Chondrocyte (in vitro differentiated cells): Measurements from ENCODE around the gene CLCN1. TPM values are rescaled to one million over a fixed set of nuclear protein-coding genes. Genes with fewer than 3 reads are reported as not detected.

Experiments used
- DNase-seq: peaks from one replicate; pipeline ENCODE4 v3.0.0; 2021; ENCODE audit warnings: mixed read lengths, low spot score
- H3K27ac Mint-ChIP-seq: one replicate; pipeline ENCODE4 v1.8.0; 2021; ENCODE audit warnings: mild to moderate bottlenecking, moderate library complexity, mixed read lengths; ENCODE audit not compliant: unreplicated experiment
- H3K27me3 Mint-ChIP-seq: 2 replicates; pipeline ENCODE4 v1.8.0; 2021; ENCODE audit warnings: low read depth, mixed read lengths
- H3K36me3 Mint-ChIP-seq: 2 replicates; pipeline ENCODE4 v1.8.0; 2021; ENCODE audit warnings: low read depth, mixed read lengths
- H3K4me1 Mint-ChIP-seq: 2 replicates; pipeline ENCODE4 v1.8.0; 2021; ENCODE audit warnings: low read depth, mild to moderate bottlenecking, mixed read lengths
- H3K4me3 Mint-ChIP-seq: one replicate; pipeline ENCODE4 v1.8.0; 2021; ENCODE audit warnings: mild to moderate bottlenecking, moderate library complexity, mixed read lengths; ENCODE audit not compliant: unreplicated experiment
- H3K9me3 Mint-ChIP-seq: 2 replicates; pipeline ENCODE4 v1.8.0; 2021; ENCODE audit warnings: low read depth, mixed read lengths
- CTCF ChIP-seq: fragments of 200-600 bp; sonication (generic); IDR thresholded peaks from 2 replicates; pipeline ENCODE4 v1.5.0; 2021; ENCODE audit warnings: antibody characterized with exemption, mild to moderate bottlenecking, moderate library complexity
- total RNA-seq: library from RNA; stranded (reverse); gene quantifications from 3 replicates; pipeline ENCODE4 v1.2.1, GENCODE V29; 2021

The CLCN1 gene
- total RNA-seq, 1 donor from 2014 or later = not detected

- H3K4me3 Mint-ChIP-seq = no peak overlapping the region
- no peaks in the 10 kb centered on the region for H3K36me3 Mint-ChIP-seq
- TF ChIP-seq CTCF = no peak
- H3K9me3 Mint-ChIP-seq = no peaks in the 10 kb centered on the region
- DNase-seq = no peak
- H3K27me3 Mint-ChIP-seq = peaks cover 1% of the 10 kb centered on the region
- H3K4me1 Mint-ChIP-seq = peaks cover 13% of the 10 kb centered on the region
- no peak overlapping the region for H3K27ac Mint-ChIP-seq
Measured at GRCh38 chr7:143329471-143330170, 13.7 kb downstream of the CLCN1 start.

GRCh38 chr7:143331179-143331801 is 15.4 kb downstream of the CLCN1 start:
- Mint-ChIP-seq H3K4me3 (no peak overlapping the region), H3K36me3 (no peaks in the 10 kb centered on the region), H3K4me1 (peaks cover 7% of the 10 kb centered on the region), H3K27me3 (peaks cover 5% of the 10 kb centered on the region), H3K27ac (peak overlapping the region; percentile 46), H3K9me3 (no peaks in the 10 kb centered on the region)
- DNase-seq = no peak
- TF ChIP-seq CTCF = no peak

- peaks cover 21% of the 10 kb centered on the region for H3K27me3 Mint-ChIP-seq
- peaks cover 7% of the 10 kb centered on the region for H3K4me1 Mint-ChIP-seq
- no peak overlapping the region for H3K4me3 Mint-ChIP-seq
- no peaks in the 10 kb centered on the region for H3K36me3 Mint-ChIP-seq
- H3K27ac Mint-ChIP-seq = no peak overlapping the region
- no peaks in the 10 kb centered on the region for H3K9me3 Mint-ChIP-seq
- no peak for TF ChIP-seq CTCF
- no peak for DNase-seq
Measured at GRCh38 chr7:143334244-143334643, 18.3 kb downstream of the CLCN1 start.

- no peaks in the 10 kb centered on the region for H3K4me1 Mint-ChIP-seq
- H3K9me3 Mint-ChIP-seq = no peaks in the 10 kb centered on the region
- H3K27ac Mint-ChIP-seq = no peak overlapping the region
- no peak for DNase-seq
- TF ChIP-seq CTCF = no peak
- peaks cover 26% of the 10 kb centered on the region for H3K27me3 Mint-ChIP-seq
- no peaks in the 10 kb centered on the region for H3K36me3 Mint-ChIP-seq
- no peak overlapping the region for H3K4me3 Mint-ChIP-seq
Measured at GRCh38 chr7:143337216-143337615, 21.3 kb downstream of the CLCN1 start.

GRCh38 chr7:143341842-143342241 is 25.9 kb downstream of the CLCN1 start:
- no peaks in the 10 kb centered on the region for H3K36me3 Mint-ChIP-seq
- no peak for TF ChIP-seq CTCF
- no peak for DNase-seq
- peaks cover 36% of the 10 kb centered on the region for H3K27me3 Mint-ChIP-seq
- H3K4me3 Mint-ChIP-seq = no peak overlapping the region
- peaks cover 8% of the 10 kb centered on the region for H3K4me1 Mint-ChIP-seq
- no peaks in the 10 kb centered on the region for H3K9me3 Mint-ChIP-seq
- no peak overlapping the region for H3K27ac Mint-ChIP-seq
